ENCODE data around the gene MYBPC2.
"Not testable (repeated sequence)": the region's sequence is repeated elsewhere in the genome, so short reads cannot be mapped to it uniquely, and the experiment has no call there.

Gene MYBPC2

DNA sequence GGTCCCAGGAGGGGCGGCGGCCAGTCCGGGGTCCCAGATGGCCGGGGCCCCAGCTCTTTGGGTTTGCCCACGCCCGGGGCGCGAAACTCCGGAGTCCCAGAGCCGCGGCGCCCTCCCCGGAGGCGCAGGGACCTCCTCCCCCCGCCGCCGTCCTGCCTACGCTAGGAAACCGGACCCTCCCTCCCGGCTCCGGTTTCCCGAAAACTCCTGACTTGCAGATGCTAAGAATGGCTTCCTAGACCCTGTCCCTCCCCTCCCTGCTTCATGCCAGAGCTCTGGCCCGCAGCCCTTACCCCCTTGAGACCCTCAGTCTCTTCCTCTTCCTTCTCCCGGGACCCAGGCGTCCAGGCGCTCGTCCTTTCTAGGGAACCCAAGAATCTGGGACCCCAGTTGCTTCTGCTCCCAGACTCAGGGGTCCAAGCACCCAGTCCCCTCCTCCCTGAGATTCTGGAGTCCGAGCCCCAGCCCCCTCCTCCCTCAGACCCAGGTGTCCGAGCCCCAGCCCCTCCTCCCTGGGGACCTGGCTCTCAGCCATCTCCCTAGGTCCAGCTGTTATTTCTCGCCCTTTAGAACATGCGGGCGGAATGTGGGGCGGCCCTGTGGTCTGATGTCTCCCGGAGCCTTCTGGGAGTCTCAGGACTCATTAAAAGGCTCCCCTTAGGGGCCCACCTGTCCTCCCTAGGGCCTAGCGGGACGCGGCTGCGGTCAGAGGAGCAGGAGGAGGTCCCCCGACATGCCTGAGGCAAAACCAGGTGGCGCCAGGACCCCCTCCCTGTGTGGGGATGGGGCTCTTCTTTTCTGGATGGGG lies at the start of gene MYBPC2:
Gene MYBPC2 (plus strand): TSS at position 672 of the 808 bp plus-strand sequence. CDS start 62 bp downstream, at position 734.
- DNase-seq (ENCODE audit: low spot score) = no peak

DNA sequence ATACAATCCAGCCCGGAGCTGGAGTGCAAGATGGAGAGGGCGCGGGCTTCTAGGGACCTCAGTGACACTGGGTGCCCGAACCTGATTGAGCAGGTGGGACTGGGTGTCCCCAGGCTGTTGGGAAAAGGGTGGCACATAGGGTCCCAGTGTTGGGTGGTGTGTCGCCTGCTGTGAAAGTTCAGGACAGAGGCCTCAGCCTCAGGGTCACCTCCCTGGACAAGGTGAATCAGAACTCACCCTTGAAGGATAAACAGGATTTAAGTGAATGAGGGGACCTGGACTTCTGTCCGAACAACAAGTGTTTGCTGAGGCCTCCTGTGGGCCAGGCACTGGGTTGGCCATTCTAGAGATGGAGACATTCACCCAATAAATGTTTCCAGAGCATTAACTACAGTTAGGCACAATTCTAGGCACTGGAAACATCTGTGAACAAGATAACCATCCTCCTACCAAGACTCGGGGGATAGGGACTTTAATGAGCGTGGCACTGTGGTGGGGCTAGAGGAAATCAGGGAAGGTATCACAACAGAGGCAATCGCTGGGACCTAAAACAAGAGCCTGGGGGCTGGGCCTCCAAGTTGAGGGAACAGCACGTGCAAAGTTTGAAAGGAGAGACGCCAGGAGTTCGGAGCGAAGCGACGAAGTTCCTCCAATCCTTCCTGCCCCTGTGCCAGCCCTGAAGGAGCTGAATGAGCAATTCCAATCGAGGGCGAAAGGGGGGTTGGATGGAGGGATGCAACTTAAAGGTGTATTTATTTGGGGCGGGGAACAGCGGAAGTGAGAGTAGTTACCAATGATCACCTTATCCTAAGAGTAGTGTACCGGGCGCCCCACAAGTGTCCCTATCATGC lies 49.5 kb upstream of the MYBPC2 start:
- no peak for DNase-seq (ENCODE audit: low spot score)

- DNase-seq (ENCODE audit: low spot score) = peak; percentile 99
Measured at GRCh38 chr19:50383852-50384684, 48.6 kb upstream of the MYBPC2 start, which contains the start of gene POLD1. POLD1 (plus strand) TSS chr19:50384347; CDS start chr19:50398852, 14,505 bp downstream.

GRCh38 chr19:50384685-50385535 lies 47.8 kb upstream of the MYBPC2 start:
- no peak for DNase-seq (ENCODE audit: low spot score)

DNA sequence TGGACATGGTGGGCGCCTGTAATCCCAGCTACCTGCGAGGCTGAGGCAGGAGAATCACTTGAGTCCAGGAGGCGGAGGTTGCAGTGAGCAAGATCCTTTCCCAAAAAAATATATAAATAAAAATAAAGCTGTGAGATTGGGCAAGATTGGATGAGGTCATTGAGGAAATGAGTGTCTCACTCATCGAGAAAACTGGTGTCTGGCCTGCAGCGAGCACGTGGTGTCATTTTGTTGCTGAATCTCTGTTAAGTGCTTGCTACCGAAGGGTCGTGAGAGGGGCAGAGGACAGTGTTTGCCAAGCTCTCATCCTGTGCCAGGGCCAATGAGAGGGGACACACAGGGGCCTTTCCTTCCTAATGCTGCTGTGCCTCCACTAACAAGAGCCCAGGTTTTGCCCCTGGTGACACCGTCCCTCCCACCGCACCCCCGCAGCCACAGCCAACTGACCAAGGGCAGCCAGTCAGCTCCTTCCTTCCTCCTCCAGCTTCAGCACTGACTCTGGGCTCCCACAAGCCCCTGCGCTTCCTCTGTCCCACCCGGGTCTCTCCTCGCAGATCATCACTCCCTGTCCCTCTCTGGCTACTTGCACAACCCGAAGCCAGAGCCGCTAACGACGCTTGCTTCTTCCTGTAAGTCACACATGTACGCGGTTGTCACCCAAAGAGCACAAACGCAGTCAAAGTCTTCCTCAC lies 45.4 kb upstream of the MYBPC2 start:
- no peak for DNase-seq (ENCODE audit: low spot score)

GRCh38 chr19:50387868-50388245 lies 44.8 kb upstream of the MYBPC2 start:
- no peak for DNase-seq (ENCODE audit: low spot score)

- not testable (repeated sequence) for DNase-seq (ENCODE audit: low spot score)
Measured at GRCh38 chr19:50390295-50390694, 42.4 kb upstream of the MYBPC2 start.

GRCh38 chr19:50390952-50391351 lies 41.7 kb upstream of the MYBPC2 start:
- DNase-seq (ENCODE audit: low spot score) = not testable (repeated sequence)

DNA sequence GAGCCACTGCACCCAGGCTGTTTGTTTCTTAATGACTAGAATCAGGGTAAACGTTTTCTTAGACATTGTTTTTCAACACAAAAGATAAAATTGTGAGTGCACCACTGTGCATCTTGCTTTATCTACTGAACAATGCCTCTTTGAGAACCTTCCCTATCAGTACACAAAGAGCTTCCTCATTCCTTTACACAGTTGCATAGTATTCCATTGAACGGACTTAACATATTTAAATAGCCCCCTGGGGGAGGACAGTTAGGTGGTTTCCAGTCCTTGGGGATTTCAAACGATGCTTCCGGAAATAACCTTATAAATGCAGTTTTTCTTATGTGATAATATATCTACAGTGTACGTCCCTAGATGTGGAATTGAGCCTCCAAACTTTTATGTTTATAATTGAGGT lies 39.9 kb upstream of the MYBPC2 start:
- DNase-seq (ENCODE audit: low spot score) = no peak

GRCh38 chr19:50393589-50393988 lies 39.1 kb upstream of the MYBPC2 start:
- DNase-seq (ENCODE audit: low spot score) = no peak

- DNase-seq (ENCODE audit: low spot score) = no peak
Measured at GRCh38 chr19:50394017-50394416, 38.7 kb upstream of the MYBPC2 start.

DNA sequence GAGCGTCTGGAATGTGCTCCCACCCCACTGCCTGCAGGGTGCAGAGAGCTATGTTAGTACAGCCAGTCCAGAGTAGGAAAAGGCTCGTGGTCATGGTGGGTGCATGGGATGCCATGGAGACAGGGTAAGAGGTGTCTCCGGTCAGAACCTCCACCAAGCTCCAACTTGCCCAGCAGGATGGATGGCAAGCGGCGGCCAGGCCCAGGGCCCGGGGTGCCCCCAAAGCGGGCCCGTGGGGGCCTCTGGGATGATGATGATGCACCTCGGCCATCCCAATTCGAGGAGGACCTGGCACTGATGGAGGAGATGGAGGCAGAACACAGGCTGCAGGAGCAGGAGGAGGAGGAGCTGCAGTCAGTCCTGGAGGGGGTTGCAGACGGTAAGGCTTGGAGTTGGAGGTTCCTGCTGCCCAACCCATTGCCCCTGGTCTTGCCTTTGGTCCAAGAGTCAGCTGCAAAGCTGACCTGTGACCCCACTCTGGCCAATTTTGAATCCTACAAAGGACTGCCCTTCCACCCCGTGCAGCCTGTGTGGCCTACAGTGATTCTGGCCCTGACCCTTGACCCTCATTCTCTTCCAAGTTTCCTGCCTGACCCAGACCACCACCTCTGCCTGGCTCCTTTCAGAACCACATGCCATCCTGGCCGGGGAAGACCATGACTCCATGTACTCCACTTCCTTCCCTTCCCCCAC lies 33.9 kb upstream of the MYBPC2 start:
- DNase-seq (ENCODE audit: low spot score) = no peak

DNA sequence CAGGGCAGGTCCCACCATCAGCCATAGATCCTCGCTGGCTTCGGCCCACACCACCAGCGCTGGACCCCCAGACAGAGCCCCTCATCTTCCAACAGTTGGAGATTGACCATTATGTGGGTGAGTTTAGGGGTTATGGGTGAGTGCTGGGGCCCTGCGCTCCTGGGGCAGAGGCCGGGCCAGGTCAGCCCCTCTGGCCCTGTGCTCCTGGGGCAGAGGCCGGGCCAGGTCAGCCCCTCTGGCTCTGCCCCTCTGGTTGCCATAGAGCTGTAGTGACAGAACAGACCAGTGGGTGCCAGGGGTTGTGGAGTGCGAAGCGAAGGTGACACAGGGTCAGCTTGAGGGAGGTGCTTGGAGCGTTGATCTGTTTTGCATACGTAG lies 33.3 kb upstream of the MYBPC2 start:
- no peak for DNase-seq (ENCODE audit: low spot score)

- no peak for DNase-seq (ENCODE audit: low spot score)
Measured at GRCh38 chr19:50401605-50402450, 30.9 kb upstream of the MYBPC2 start.

DNA sequence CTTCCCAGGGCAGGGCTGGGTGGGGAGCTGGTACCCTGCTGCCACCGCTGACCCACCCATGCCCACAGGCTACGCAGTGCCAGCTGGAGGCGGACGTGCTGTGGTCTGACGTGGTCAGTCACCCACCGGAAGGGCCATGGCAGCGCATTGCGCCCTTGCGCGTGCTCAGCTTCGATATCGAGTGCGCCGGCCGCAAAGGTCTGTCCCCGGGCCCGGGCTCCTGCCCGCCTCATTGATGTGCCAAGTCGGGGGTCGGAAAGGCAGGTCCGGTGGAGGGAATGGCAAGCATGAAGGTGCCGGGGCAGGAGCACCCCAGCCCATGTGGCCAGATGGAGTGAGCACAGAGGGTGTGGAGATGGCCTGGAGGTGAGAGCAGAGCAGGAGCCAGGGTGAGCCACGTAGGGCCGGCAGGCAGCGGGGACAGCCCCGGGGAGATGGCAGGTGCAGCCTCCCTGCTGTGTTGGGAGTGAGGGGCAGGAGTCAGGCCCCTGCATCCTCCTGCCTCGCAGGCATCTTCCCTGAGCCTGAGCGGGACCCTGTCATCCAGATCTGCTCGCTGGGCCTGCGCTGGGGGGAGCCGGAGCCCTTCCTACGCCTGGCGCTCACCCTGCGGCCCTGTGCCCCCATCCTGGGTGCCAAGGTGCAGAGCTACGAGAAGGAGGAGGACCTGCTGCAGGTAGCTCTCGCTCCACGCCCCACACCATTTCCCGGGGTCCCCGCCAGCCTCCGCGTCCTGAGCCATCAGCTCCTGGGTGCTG lies 30.0 kb upstream of the MYBPC2 start:
- DNase-seq (ENCODE audit: low spot score) = no peak

- DNase-seq (ENCODE audit: low spot score) = no peak
Measured at GRCh38 chr19:50406156-50406820, 26.4 kb upstream of the MYBPC2 start.

DNA sequence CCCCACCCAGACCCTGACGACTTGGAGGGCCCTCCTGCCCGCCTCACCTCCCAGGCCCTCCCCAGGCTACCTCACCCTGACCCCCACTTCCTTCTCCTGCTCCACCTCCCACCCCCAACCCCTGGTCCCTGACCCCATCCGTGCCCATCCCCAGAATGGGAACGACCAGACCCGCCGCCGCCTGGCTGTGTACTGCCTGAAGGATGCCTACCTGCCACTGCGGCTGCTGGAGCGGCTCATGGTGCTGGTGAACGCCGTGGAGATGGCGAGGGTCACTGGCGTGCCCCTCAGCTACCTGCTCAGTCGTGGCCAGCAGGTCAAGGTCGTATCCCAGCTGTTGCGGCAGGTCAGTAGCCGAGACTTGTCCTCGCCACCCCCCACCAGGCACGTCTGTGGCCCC lies 25.9 kb upstream of the MYBPC2 start:
- no peak for DNase-seq (ENCODE audit: low spot score)

GRCh38 chr19:50409347-50409746 lies 23.3 kb upstream of the MYBPC2 start:
- DNase-seq (ENCODE audit: low spot score) = no peak
